CD4-positive, alpha-beta memory T cell (primary cell): ENCODE data around the gene C1orf21. TPM values are rescaled to one million over a fixed set of nuclear protein-coding genes. Genes with fewer than 3 reads are reported as not detected.

Source experiments
- CTCF ChIA-PET: fragments of 350-600 bp; sonication (Branson Sonifier 250); formaldehyde crosslinking; loops from one replicate; lab custom pipeline; 2021; ENCODE audit warnings: inconsistent platforms; ENCODE audit not compliant: partially characterized antibody; lab: Charles Lee
- POLR2A ChIA-PET: fragments of 350-600 bp; sonication (Branson Sonifier 250); formaldehyde crosslinking; loops from one replicate; lab custom pipeline; 2021; ENCODE audit not compliant: partially characterized antibody; lab: Charles Lee
- DNase-seq, 5 donors: peaks; one replicate each; pipeline versions ENCODE4 v3.0.0 to v3.0.0-alpha.2; 2020 to 2022; ENCODE audit warnings: mixed read lengths in 1 of 5
- H3K27ac ChIP-seq: one replicate; pipeline ENCODE4 v1.7.0; 2013; ENCODE audit warnings: low read depth, low read length
- H3K27me3 ChIP-seq: 2 replicates; pipeline ENCODE4 v1.7.0; 2013; ENCODE audit warnings: mild to moderate bottlenecking, low read length, moderate library complexity; ENCODE audit not compliant: insufficient read depth
- H3K36me3 ChIP-seq: 2 replicates; pipeline ENCODE4 v1.7.0; 2013; ENCODE audit warnings: mild to moderate bottlenecking, low read length, moderate library complexity; ENCODE audit not compliant: insufficient read depth
- H3K4me1 ChIP-seq: 2 replicates; pipeline ENCODE4 v1.7.0; 2013; ENCODE audit warnings: mild to moderate bottlenecking, low read length, moderate library complexity; ENCODE audit not compliant: insufficient read depth
- H3K4me3 ChIP-seq, 2 donors: one replicate each; pipeline ENCODE4 v1.7.0; 2013; ENCODE audit warnings: low read length in 2 of 2, mild to moderate bottlenecking in 1 of 2
- H3K9me3 ChIP-seq, 2 donors: one replicate each; pipeline ENCODE4 v1.7.0; 2013; ENCODE audit warnings: low read length in 2 of 2, control low read depth in 1 of 2; ENCODE audit not compliant: control insufficient read depth in 1 of 2
- H3K27ac Mint-ChIP-seq, 7 donors: one replicate each; pipeline ENCODE4 v1.8.0; 2020 to 2021; ENCODE audit warnings: mixed read lengths in 7 of 7, mild to moderate bottlenecking in 6 of 7, inconsistent platforms in 3 of 7, moderate library complexity in 3 of 7
- H3K27me3 Mint-ChIP-seq, 2 donors: one replicate each; pipeline ENCODE4 v1.8.0; 2020 to 2021; ENCODE audit warnings: mixed read lengths in 2 of 2
- H3K36me3 Mint-ChIP-seq, 2 donors: one replicate each; pipeline ENCODE4 v1.8.0; 2020 to 2021; ENCODE audit warnings: mixed read lengths in 2 of 2, inconsistent platforms in 1 of 2, mild to moderate bottlenecking in 1 of 2
- H3K4me1 Mint-ChIP-seq, 4 donors: one replicate each; pipeline ENCODE4 v1.8.0; 2020 to 2021; ENCODE audit warnings: mixed read lengths in 4 of 4, mild to moderate bottlenecking in 1 of 4
- H3K4me3 Mint-ChIP-seq, 8 donors: one replicate each; pipeline ENCODE4 v1.8.0; 2020 to 2021; ENCODE audit warnings: mixed read lengths in 8 of 8, mild to moderate bottlenecking in 7 of 8, moderate library complexity in 6 of 8, inconsistent platforms in 3 of 8
- H3K9me3 Mint-ChIP-seq, 8 donors: one replicate each; pipeline ENCODE4 v1.8.0; 2020 to 2021; ENCODE audit warnings: mixed read lengths in 8 of 8, mild to moderate bottlenecking in 5 of 8, inconsistent platforms in 3 of 8, moderate library complexity in 1 of 8
- intact Hi-C: fragments of 100-400 bp; cut with micrococcal nuclease; formaldehyde crosslinking; loops from one replicate; pipeline ENCODE4 v1.15.1; 2023
- polyA plus RNA-seq, 2 donors: library from polyadenylated mRNA; unstranded; fragments of 300-500 nt; fragmentation: Illumina TruSeq; gene quantifications; one replicate each; pipeline ENCODE4 v1.2.3, GENCODE V29; 2021
- total RNA-seq, 2 experiments: library from RNA; stranded (reverse); gene quantifications; one replicate each; pipeline ENCODE4 v1.2.3, GENCODE V29; 2021

Gene C1orf21
- total and polyA plus RNA-seq, 4 experiments from 2014 or later: 0.20 to 0.80 (median 0.55) TPM

DNA sequence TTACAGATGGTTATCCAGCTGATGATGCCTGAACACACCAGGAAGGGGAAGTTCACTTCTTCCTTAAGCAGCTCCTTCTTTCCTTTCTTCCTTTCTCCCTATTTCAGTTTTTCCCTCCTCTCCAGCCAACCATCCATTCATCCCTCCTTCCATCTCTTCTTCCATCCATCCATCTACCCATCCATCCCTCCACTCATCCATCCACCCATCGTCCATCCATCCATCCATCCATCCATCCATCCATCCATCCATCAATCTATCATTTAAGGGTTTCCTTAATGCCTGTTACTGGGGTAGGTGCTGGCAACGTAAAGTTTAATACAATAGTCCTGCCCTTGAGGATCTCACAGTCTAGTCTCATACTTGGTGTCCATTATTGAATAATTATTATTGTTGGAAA lies 36.8 kb downstream of the C1orf21 start:
- no peak for DNase-seq
- peaks cover 0 to 1% (median 0%) of the 10 kb centered on the region in 4 donors for H3K4me1 Mint-ChIP-seq
- no peak overlapping the region for H3K27ac ChIP-seq
- H3K27me3 Mint-ChIP-seq: peaks cover 7 to 19% of the 10 kb centered on the region in 2 donors
- no peaks in the 10 kb centered on the region for H3K27me3 ChIP-seq
- no peaks in the 10 kb centered on the region for H3K4me1 ChIP-seq
- H3K36me3 ChIP-seq: no peaks in the 10 kb centered on the region
- intact Hi-C loops: no loop called here
- H3K4me3 Mint-ChIP-seq: no peak overlapping the region
- ChIA-PET POLR2A (no interaction called here), CTCF (no interaction called here)
- peaks cover 0 to 3% (median 0%) of the 10 kb centered on the region in 8 donors for H3K9me3 Mint-ChIP-seq
- no peak overlapping the region for H3K27ac Mint-ChIP-seq
- H3K9me3 ChIP-seq: no peaks in the 10 kb centered on the region
- no peak overlapping the region for H3K4me3 ChIP-seq
- H3K36me3 Mint-ChIP-seq: no peaks in the 10 kb centered on the region

DNA sequence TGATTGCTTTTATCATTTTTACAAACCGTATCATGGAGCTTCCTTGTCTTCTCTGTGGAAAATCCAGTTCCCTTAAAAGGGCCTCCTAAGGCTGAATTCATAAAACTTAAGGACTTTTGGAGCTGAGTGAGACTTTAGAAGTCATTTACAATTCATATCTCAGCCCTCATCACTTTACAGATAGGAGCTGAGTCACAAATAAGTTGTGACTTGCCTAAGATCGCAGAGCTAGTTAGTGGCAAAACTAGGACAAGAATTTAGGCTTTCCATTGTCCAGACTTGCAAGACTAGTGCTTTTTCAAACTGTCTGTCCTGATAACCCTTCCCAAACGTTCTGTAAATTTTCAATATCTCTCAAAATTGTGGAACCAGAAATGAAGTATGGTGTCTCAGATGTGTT lies 37.3 kb downstream of the C1orf21 start:
- ChIA-PET POLR2A (no interaction called here), CTCF (no interaction called here)
- Mint-ChIP-seq H3K27me3 (peaks cover 7 to 17% of the 10 kb centered on the region in 2 donors), H3K9me3 (peaks cover 0 to 3% (median 0%) of the 10 kb centered on the region in 8 donors), H3K4me1 (peaks cover 0 to 1% (median 0%) of the 10 kb centered on the region in 4 donors), H3K36me3 (no peaks in the 10 kb centered on the region), H3K4me3 (no peak overlapping the region), H3K27ac (no peak overlapping the region)
- no peak overlapping the region for H3K27ac ChIP-seq
- no peaks in the 10 kb centered on the region for H3K36me3 ChIP-seq
- no peaks in the 10 kb centered on the region for H3K27me3 ChIP-seq
- DNase-seq: no peak
- H3K9me3 ChIP-seq: no peaks in the 10 kb centered on the region
- intact Hi-C loops: no loop called here
- H3K4me1 ChIP-seq: no peaks in the 10 kb centered on the region
- H3K4me3 ChIP-seq: no peak overlapping the region

DNA sequence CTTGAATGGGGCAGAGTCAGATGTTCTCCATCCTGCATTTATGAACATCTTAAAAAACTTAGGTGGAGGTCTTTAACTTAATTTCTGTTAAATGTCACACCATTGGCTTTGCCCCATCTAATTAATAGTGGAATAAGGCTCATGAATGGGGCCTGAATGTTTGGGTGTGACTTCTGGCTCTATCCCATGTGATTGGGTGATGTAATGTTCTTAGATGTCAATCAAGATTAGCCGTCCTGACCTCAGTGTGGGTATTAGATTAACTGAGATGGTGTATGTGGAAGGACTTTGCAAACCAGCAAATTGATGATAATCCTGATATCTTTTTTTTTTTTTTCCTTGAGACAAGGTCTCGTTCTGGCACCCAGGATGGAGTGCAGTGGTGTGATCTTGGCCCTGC lies 38.1 kb downstream of the C1orf21 start:
- Mint-ChIP-seq H3K4me1 (peaks cover 0 to 1% (median 0%) of the 10 kb centered on the region in 4 donors), H3K27me3 (peaks cover 7 to 11% of the 10 kb centered on the region in 2 donors)
- CTCF ChIA-PET: no interaction called here

DNA sequence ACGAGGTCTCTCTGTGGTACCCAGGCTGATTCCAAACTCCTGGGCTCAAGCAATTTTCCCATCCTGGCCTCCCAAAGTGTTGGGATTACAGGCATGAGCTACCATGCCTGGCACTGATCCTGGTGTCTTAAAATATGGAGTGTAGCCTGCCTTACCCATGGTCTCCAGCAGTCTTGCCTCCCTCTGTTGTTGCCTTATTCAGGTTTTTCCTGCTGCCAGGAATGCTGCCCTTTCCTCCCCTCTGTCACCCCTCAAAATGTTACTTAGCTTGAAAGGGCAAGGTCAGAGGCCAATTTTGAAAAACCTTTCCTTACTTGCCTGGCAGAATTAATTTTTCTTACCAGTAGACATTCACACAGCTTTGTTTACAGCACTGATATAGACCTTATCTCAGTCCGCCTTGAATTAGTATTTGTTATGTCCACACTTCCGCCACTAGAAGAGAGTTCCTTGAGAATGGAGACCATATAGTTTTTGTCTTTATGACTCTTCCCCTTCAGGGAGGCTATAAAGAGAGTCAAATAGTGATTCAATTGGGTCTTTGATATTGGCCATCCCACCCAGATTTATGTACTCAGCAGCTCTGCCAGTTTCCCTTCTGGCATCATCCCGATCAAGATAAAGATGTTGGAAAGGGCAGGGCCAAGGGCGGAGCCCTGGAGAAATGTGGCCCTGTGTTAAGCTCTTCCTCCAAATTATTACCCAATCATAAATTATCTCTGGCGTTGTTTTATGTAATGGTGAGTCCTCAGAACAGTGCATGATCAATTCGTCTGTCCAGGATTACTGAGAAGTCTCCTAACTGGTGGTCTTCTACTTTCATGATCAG lies 38.8 kb downstream of the C1orf21 start:
- Mint-ChIP-seq H3K27me3 (peaks cover 7 to 11% of the 10 kb centered on the region in 2 donors), H3K9me3 (peaks cover 0 to 3% (median 0%) of the 10 kb centered on the region in 8 donors), H3K36me3 (no peaks in the 10 kb centered on the region), H3K4me1 (peaks cover 0 to 1% (median 0%) of the 10 kb centered on the region in 4 donors), H3K27ac (no peak overlapping the region), H3K4me3 (no peak overlapping the region)
- no peaks in the 10 kb centered on the region for H3K4me1 ChIP-seq
- no peaks in the 10 kb centered on the region for H3K9me3 ChIP-seq
- no peak overlapping the region for H3K27ac ChIP-seq
- CTCF ChIA-PET: no interaction called here
- H3K27me3 ChIP-seq: no peaks in the 10 kb centered on the region
- no peaks in the 10 kb centered on the region for H3K36me3 ChIP-seq
- H3K4me3 ChIP-seq: no peak overlapping the region
- intact Hi-C loops: no loop called here
- POLR2A ChIA-PET: no interaction called here
- no peak for DNase-seq

More for the DNA sequence above, 38.1 kb downstream of the C1orf21 start:
- H3K27ac ChIP-seq: no peak overlapping the region
- H3K27ac Mint-ChIP-seq: no peak overlapping the region
- H3K36me3 Mint-ChIP-seq: no peaks in the 10 kb centered on the region
- intact Hi-C loops: no loop called here
- no peak overlapping the region for H3K4me3 Mint-ChIP-seq
- POLR2A ChIA-PET: no interaction called here
- no peak for DNase-seq
- H3K9me3 Mint-ChIP-seq: peaks cover 0 to 3% (median 0%) of the 10 kb centered on the region in 8 donors
- no peaks in the 10 kb centered on the region for H3K4me1 ChIP-seq
- H3K4me3 ChIP-seq: no peak overlapping the region
- no peaks in the 10 kb centered on the region for H3K9me3 ChIP-seq
- H3K27me3 ChIP-seq: no peaks in the 10 kb centered on the region
- no peaks in the 10 kb centered on the region for H3K36me3 ChIP-seq

DNA sequence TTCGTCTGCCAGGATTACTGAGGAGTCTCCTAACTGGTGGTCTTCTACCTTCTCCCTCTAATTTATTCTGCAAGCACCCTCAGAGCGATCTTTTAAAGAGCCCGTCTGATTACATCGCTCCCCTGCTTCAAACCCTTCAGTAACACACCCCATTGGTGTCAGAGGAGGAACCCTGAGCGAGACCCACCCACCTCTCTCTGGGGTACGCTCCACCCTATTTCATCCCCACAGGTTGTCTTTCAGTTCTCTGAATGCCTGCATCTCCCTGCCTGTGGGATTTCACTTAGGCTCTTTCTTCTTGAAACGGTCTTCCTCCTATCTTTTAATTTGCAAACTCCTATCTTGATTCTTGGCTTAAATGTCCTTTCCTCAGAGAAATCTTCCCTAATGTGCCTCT lies 39.4 kb downstream of the C1orf21 start:
- Histone ChIP-seq H3K27me3 (no peaks in the 10 kb centered on the region), H3K9me3 (no peaks in the 10 kb centered on the region), H3K4me3 (no peak overlapping the region), H3K4me1 (no peaks in the 10 kb centered on the region), H3K36me3 (no peaks in the 10 kb centered on the region), H3K27ac (no peak overlapping the region)
- H3K4me1 Mint-ChIP-seq: no peaks in the 10 kb centered on the region
- peaks cover 0 to 3% (median 0%) of the 10 kb centered on the region in 8 donors for H3K9me3 Mint-ChIP-seq
- H3K4me3 Mint-ChIP-seq: no peak overlapping the region
- no peaks in the 10 kb centered on the region for H3K36me3 Mint-ChIP-seq
- peaks cover 7 to 12% of the 10 kb centered on the region in 2 donors for H3K27me3 Mint-ChIP-seq
- H3K27ac Mint-ChIP-seq: no peak overlapping the region
- ChIA-PET CTCF (no interaction called here), POLR2A (no interaction called here)
- intact Hi-C loops: no loop called here
- DNase-seq: no peak

DNA sequence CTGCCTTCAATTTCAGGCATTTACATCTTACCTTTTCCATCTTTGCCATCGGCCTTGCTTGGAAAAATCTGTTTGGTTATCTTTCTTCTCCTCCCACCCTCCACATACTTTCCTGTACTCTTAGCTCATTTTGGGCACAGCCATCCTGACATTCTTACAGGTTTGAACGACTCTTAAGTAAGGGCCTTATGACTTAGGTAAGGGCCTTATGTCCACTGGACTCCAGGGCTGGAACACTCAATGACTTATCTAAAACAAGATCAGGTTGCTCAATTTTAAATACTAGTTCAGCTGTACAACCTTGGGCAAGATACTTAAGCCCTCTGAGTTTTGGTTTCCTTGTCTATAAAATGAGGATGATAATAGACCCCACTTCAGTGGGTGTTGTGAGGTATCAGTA lies 40.9 kb downstream of the C1orf21 start:
- H3K27ac ChIP-seq: no peak overlapping the region
- H3K4me3 ChIP-seq: no peak overlapping the region
- H3K4me3 Mint-ChIP-seq: no peak overlapping the region
- no peaks in the 10 kb centered on the region for H3K4me1 Mint-ChIP-seq
- CTCF ChIA-PET: no interaction called here
- H3K36me3 ChIP-seq: no peaks in the 10 kb centered on the region
- no peaks in the 10 kb centered on the region for H3K36me3 Mint-ChIP-seq
- POLR2A ChIA-PET: no interaction called here
- H3K27ac Mint-ChIP-seq: no peak overlapping the region
- H3K27me3 ChIP-seq: no peaks in the 10 kb centered on the region
- H3K9me3 ChIP-seq: no peaks in the 10 kb centered on the region
- peaks cover 0 to 10% (median 0%) of the 10 kb centered on the region in 8 donors for H3K9me3 Mint-ChIP-seq
- no peak for DNase-seq
- no peaks in the 10 kb centered on the region for H3K4me1 ChIP-seq
- peaks cover 11 to 15% of the 10 kb centered on the region in 2 donors for H3K27me3 Mint-ChIP-seq
- intact Hi-C loops: no loop called here

DNA sequence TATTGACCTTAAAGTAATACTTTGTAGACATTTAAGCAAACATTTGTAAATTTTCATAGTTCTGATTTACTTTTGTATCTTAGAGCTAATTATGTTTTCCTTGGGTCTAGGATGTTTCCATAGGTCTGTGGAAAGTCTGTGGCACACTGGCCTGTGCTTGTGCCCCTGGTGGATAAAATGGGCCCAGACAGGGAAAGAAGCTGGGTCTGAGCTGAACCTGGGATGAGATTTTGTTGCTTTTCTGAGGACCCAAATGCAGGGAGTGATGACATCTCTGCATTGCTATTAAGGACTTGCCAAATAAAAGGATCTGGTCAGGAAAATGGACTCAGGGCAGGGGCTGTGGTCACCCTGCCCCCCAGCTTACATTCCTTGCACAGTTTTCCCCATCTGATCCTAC lies 41.8 kb downstream of the C1orf21 start:
- Histone ChIP-seq H3K9me3 (no peaks in the 10 kb centered on the region), H3K4me3 (no peak overlapping the region), H3K27me3 (no peaks in the 10 kb centered on the region), H3K36me3 (no peaks in the 10 kb centered on the region), H3K4me1 (no peaks in the 10 kb centered on the region), H3K27ac (no peak overlapping the region)
- H3K9me3 Mint-ChIP-seq: peaks cover 0 to 10% (median 0%) of the 10 kb centered on the region in 8 donors
- no peaks in the 10 kb centered on the region for H3K4me1 Mint-ChIP-seq
- POLR2A ChIA-PET: no interaction called here
- H3K27ac Mint-ChIP-seq: no peak overlapping the region
- CTCF ChIA-PET: no interaction called here
- H3K27me3 Mint-ChIP-seq: peaks cover 10 to 11% of the 10 kb centered on the region in 2 donors
- no peak overlapping the region for H3K4me3 Mint-ChIP-seq
- H3K36me3 Mint-ChIP-seq: no peaks in the 10 kb centered on the region
- intact Hi-C loops: no loop called here
- DNase-seq: no peak
